ENCODE measurements around the gene UAP1. TPM values are rescaled to one million over a fixed set of nuclear protein-coding genes. Genes with fewer than 3 reads are reported as not detected.
A peak's percentile ranks its signal among the peaks of the same experiment; 100 is the strongest.
"Not testable (repeated sequence)": the region's sequence is repeated elsewhere in the genome, so short reads cannot be mapped to it uniquely, and the experiment has no call there.

The UAP1 gene
- total RNA-seq, 1 experiment from 2014 or later: 168 TPM

DNA sequence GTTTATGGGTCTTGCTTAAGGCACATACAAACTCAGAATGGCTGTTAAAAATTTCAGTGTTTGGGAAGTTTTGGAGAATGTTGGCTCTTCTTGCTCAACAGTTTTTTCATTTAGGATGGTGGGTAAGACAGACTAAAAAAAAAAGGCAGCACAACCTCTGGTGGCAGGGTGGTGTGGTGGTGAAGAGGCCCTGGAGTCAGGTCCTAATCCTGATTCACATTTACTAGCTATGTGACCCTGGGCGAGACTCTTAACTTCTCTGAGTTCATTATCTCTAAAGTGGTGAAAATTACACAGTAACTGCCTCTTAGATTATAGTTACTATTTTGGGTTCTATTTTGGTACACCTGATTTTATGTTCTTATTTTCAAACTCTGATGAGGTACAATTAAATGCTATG is 11.6 kb downstream of the UAP1 start:
- H3K9me3 ChIP-seq (replicated peaks): no peaks in the 10 kb centered on the region; the same call in 1 of the 2 replicates
- no peaks in the 10 kb centered on the region for H3K27me3 ChIP-seq (replicated peaks)
- peaks cover 61% of the 10 kb centered on the region for H3K36me3 ChIP-seq
- no peak overlapping the region for H3K27ac ChIP-seq
- no peaks in the 10 kb centered on the region for H3K4me1 ChIP-seq (replicated peaks)
- DNase-seq (ENCODE audit: low read depth in 1 of 2, low spot score in 2 of 2): no peak
- no peak overlapping the region for H3K4me3 ChIP-seq

DNA sequence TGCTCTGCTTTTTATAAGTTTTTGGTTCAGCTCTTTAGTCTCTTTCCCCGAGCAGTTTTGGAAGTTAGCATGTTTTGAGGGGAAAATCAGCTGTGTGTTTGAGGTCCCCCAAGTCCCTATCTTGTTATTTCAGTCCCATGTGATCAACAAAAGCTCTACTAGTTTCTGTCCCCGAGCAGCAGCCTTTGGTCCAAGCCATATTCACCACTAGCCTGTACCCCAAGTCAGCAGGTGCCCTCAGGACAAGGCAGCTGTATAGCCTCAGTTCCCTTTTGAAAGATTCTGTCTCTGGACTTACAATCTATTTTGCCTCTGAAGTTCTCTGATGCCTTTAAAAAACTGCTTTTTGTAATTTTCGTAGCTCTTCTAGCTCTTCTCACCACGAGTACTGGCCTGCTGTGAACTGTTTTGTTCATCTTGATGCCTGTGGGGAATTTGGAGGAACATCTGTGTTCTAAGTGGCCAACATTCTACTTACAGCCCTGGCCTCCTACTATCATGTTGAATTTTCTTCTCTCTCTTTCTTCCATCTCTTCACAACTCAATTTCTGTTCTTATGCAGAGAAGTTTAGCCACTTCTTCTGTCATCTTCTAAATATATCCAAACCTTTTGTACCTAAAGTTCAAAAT is 16.7 kb downstream of the UAP1 start:
- DNase-seq (ENCODE audit: low read depth in 1 of 2, low spot score in 2 of 2): no peak
- H3K27ac ChIP-seq: no peak overlapping the region
- H3K4me1 ChIP-seq (replicated peaks): no peaks in the 10 kb centered on the region
- H3K9me3 ChIP-seq (replicated peaks): no peaks in the 10 kb centered on the region
- H3K4me3 ChIP-seq: no peak overlapping the region
- no peaks in the 10 kb centered on the region for H3K27me3 ChIP-seq (replicated peaks)
- H3K36me3 ChIP-seq: peaks cover 66% of the 10 kb centered on the region

DNA sequence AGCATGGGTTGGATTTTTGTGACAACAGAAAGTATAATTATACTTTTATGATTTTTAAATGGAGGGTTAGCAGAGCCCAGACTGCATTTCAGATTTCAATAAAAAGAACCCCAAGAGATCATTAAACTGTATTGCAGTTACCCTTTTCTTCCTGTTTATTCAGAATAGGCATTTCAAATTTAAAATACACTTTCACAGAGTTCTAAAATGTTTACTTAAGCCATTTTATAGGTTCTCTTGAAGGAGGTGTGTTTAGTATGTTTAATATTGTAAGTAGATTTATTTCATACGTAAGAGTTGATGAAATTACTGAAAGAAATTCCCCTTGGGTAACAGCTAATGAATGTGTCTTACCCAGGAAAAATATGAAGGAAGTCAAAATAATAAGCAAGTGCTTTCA is 17.4 kb downstream of the UAP1 start:
- Histone ChIP-seq H3K36me3 (peaks cover 72% of the 10 kb centered on the region), H3K4me1 (replicated peaks) (no peaks in the 10 kb centered on the region), H3K27me3 (replicated peaks) (no peaks in the 10 kb centered on the region), H3K9me3 (replicated peaks) (no peaks in the 10 kb centered on the region), H3K4me3 (no peak overlapping the region), H3K27ac (no peak overlapping the region)
- DNase-seq (ENCODE audit: low read depth in 1 of 2, low spot score in 2 of 2): no peak

DNA sequence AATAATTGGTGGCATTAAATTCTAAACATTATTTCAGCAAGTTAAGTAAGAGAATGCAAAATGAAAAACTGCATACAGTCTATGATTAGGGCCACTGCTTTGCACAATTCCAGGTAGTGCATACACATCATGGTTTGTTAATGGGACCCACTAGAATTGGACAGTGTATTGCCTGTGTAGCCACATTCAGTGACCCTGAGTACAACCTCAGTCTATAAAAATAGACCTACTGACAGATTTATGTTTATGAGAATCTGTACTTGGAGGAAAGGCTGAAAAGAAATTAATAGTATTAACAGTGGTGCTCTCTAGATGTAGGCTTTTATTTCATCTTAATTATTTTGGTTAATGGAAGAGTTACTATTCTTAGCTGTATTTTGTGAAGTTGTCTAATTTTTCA is 18.8 kb downstream of the UAP1 start:
- H3K36me3 ChIP-seq: peaks cover 84% of the 10 kb centered on the region
- no peaks in the 10 kb centered on the region for H3K4me1 ChIP-seq (replicated peaks)
- no peak overlapping the region for H3K4me3 ChIP-seq
- no peak overlapping the region for H3K27ac ChIP-seq
- H3K27me3 ChIP-seq (replicated peaks): no peaks in the 10 kb centered on the region
- no peak for DNase-seq (ENCODE audit: low read depth in 1 of 2, low spot score in 2 of 2)
- H3K9me3 ChIP-seq (replicated peaks): no peaks in the 10 kb centered on the region

DNA sequence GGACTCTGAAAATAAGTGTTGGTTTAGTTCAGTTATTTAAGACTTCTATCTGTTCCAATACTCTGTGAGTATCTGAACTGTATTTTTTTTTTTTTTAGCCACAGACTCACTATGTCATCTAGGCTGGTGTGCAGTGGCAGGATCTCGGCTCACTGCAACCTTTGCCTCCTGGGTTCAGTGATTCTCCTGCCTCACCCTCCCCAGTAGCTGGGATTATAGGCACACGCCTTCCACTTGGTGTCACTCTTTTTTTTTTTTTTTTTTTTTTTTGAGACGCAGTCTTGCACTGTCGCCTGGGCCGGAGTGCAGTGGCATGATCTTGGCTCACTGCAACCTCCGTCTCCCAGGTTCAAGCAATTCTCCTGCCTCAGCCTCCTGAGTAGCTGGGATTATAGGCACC is 21.4 kb downstream of the UAP1 start:
- not testable (repeated sequence) for H3K27me3 ChIP-seq (replicated peaks); H3K9me3 ChIP-seq (replicated peaks); H3K27ac ChIP-seq; H3K4me1 ChIP-seq (replicated peaks); DNase-seq (ENCODE audit: low read depth in 1 of 2, low spot score in 2 of 2); H3K4me3 ChIP-seq
- peaks cover 94% of the 10 kb centered on the region for H3K36me3 ChIP-seq

DNA sequence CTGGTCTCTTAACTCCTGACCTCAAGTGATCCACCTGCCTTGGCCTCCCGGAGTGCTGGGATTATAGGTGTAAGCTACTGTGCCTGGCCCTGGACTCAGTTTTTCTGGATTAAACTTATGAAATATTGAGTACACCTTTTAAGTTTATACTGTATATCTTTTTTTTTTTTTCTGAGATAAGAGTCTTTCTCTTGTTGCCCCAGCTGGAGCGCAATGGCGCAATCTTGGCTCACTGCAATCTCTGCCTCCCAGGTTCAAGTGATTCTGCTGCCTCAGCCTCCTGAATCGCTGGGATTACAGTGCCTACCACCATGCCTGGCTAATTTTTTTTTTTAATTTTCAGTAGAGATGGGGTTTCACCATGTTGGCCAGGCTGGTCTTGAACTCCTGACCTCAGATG is 23.6 kb downstream of the UAP1 start:
- H3K27me3 ChIP-seq (replicated peaks); H3K27ac ChIP-seq; H3K4me3 ChIP-seq; H3K4me1 ChIP-seq (replicated peaks); DNase-seq (ENCODE audit: low read depth in 1 of 2, low spot score in 2 of 2); H3K9me3 ChIP-seq (replicated peaks): not testable (repeated sequence)
- peaks cover 88% of the 10 kb centered on the region for H3K36me3 ChIP-seq

DNA sequence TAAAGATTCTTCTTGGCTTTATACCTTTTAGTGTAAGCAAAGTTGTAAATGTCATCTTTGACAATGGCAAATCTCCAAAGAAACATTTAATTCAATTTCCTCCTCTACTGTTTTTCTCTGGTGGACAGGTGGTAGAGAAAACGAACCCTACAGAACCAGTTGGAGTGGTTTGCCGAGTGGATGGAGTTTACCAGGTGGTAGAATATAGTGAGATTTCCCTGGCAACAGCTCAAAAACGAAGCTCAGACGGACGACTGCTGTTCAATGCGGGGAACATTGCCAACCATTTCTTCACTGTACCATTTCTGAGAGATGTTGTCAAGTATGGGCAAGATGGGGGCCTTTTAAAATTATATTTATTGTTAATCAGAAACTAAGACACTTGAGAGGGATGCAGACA is 25.8 kb downstream of the UAP1 start:
- no peak overlapping the region for H3K27ac ChIP-seq
- H3K4me1 ChIP-seq (replicated peaks): no peaks in the 10 kb centered on the region
- H3K9me3 ChIP-seq (replicated peaks): no peaks in the 10 kb centered on the region
- no peak overlapping the region for H3K4me3 ChIP-seq
- no peaks in the 10 kb centered on the region for H3K27me3 ChIP-seq (replicated peaks)
- peaks cover 88% of the 10 kb centered on the region for H3K36me3 ChIP-seq
- DNase-seq (ENCODE audit: low read depth in 1 of 2, low spot score in 2 of 2): no peak

DNA sequence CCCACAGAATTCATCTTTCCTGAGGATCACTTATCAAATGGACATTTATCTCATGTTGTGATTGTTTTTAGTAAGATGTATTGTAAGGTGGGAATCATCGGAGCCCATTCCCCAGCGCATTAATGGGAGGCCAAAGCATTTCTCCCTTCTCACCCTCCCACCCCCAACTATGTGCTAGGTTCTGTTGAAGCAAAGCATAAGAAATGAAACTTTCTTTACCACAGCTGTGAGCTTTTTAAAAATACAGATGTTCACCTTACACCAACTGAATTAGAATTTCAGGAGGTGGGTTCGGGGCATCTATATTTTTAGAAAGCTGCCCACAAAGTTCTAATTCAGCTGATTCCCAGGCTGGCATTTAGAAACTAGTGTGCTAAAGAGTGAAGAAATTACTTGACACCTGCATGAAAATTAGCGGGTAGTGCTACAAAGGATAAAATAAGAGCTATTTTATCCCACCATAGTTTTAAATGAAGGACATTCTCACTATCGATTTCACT is 26.3 kb downstream of the UAP1 start:
- no peak overlapping the region for H3K4me3 ChIP-seq
- DNase-seq (ENCODE audit: low read depth in 1 of 2, low spot score in 2 of 2): no peak
- H3K27me3 ChIP-seq (replicated peaks): no peaks in the 10 kb centered on the region
- H3K4me1 ChIP-seq (replicated peaks): no peaks in the 10 kb centered on the region
- H3K36me3 ChIP-seq: peaks cover 88% of the 10 kb centered on the region
- H3K27ac ChIP-seq: no peak overlapping the region
- H3K9me3 ChIP-seq (replicated peaks): no peaks in the 10 kb centered on the region

DNA sequence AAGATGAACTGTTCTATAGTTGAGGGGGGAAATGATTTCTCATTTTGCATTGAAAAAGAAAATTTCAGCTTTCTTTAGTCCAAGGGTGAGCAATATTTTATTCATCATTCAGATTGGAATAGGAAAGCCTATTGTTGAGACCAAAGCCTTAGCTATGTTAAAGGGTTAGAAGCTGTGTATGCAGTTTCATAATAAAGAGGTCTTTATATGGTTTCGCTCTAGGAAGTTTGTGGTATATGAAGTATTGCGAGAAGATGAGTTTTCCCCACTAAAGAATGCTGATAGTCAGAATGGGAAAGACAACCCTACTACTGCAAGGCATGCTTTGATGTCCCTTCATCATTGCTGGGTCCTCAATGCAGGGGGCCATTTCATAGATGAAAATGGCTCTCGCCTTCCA is 28.6 kb downstream of the UAP1 start:
- Histone ChIP-seq H3K9me3 (replicated peaks) (no peaks in the 10 kb centered on the region), H3K36me3 (peaks cover 87% of the 10 kb centered on the region), H3K4me3 (no peak overlapping the region), H3K27ac (no peak overlapping the region), H3K4me1 (replicated peaks) (no peaks in the 10 kb centered on the region), H3K27me3 (replicated peaks) (no peaks in the 10 kb centered on the region)
- DNase-seq (ENCODE audit: low read depth in 1 of 2, low spot score in 2 of 2): no peak

DNA sequence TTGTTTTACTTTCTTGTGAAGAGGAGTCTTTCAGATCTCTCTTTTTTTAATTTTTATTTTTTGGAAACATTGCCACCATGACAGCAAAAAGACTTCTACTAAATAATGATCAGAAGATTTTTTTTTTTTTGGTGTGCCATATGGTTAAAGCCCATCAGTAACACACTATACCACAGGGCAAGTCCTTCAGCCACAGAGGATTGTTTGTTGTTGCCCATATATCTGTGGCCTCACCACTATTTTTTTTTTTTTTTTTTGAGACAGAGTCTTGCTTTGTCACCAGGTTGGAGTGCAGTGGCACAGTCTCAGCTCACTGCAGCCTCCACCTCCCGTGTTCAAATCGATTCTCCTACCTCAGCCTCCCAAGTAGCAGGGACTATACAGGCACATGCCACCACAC is 29.2 kb downstream of the UAP1 start:
- Histone ChIP-seq H3K4me1 (replicated peaks) (no peaks in the 10 kb centered on the region), H3K36me3 (peaks cover 90% of the 10 kb centered on the region), H3K9me3 (replicated peaks) (no peaks in the 10 kb centered on the region), H3K27me3 (replicated peaks) (no peaks in the 10 kb centered on the region), H3K4me3 (no peak overlapping the region), H3K27ac (no peak overlapping the region)
- DNase-seq (ENCODE audit: low read depth in 1 of 2, low spot score in 2 of 2): no peak

DNA sequence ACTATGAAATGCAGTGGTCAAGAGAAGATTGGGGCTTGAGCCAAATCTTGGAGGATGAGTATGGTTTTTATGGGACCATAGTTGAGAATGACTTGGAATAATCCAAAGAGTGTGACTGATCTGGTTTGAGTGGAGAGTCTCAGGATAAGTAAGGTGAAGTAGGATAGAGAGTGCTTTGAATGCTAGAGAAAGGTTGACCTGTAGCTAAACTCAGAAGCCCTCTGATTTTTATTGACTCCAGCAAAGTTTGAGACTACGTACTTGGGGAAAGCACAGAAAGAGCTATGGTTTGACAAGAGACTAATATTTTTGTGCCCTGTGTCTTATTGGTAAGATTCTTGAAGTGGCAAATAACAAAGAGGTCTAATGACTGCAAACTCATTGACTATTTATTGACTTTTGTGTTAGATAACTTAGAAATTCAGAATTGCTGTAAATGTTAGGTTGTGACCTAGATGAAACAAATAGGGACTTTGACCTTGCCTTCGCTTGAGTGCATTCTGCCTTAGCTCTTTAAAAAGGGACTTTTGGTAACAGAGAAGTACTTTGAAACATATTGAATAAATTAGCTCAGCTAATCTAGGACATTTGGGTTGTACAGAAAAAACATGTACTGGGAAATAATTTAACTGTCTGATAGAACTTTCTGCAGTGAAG is 35.1 kb downstream of the UAP1 start:
- H3K36me3 ChIP-seq: peaks cover 87% of the 10 kb centered on the region
- no peak for DNase-seq (ENCODE audit: low read depth in 1 of 2, low spot score in 2 of 2)
- H3K4me1 ChIP-seq (replicated peaks): no peaks in the 10 kb centered on the region
- H3K27me3 ChIP-seq (replicated peaks): no peaks in the 10 kb centered on the region
- H3K9me3 ChIP-seq (replicated peaks): no peaks in the 10 kb centered on the region
- H3K27ac ChIP-seq: no peak overlapping the region
- H3K4me3 ChIP-seq: no peak overlapping the region

DNA sequence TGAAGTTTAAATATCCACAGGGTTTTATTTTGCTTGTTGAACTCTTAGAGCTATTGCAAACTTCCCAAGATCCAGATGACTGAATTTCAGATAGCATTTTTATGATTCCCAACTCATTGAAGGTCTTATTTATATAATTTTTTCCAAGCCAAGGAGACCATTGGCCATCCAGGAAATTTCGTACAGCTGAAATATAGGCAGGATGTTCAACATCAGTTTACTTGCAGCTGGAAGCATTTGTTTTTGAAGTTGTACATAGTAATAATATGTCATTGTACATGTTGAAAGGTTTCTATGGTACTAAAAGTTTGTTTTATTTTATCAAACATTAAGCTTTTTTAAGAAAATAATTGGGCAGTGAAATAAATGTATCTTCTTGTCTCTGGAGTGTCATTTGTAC is 37.9 kb downstream of the UAP1 start:
- H3K9me3 ChIP-seq (replicated peaks): no peaks in the 10 kb centered on the region
- DNase-seq (ENCODE audit: low read depth in 1 of 2, low spot score in 2 of 2): no peak

DNA sequence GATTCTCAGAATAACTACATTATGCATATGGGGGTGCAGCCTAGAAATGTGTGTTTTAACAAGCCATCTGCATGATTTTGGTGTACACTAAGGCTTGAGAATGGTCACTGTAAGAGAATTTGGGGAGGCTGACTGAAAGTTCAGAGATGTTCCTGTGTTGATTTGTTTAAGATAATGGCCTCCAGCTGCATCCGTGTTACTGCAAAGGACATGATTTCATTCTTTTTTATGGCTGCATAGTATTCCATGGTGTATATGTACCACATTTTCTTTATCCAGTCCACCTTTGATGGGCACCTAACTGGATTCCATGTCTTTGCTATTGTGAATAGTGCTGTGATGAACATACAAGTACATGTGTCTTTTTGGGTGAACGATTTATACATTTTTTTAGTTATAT is 41.6 kb downstream of the UAP1 start:
- not testable (repeated sequence) for H3K27ac ChIP-seq; H3K27me3 ChIP-seq (replicated peaks); H3K9me3 ChIP-seq (replicated peaks); DNase-seq (ENCODE audit: low read depth in 1 of 2, low spot score in 2 of 2); H3K4me3 ChIP-seq
- peaks cover 30% of the 10 kb centered on the region for H3K4me1 ChIP-seq (replicated peaks)
- peaks cover 57% of the 10 kb centered on the region for H3K36me3 ChIP-seq

More for the DNA sequence above, 37.9 kb downstream of the UAP1 start:
- no peaks in the 10 kb centered on the region for H3K27me3 ChIP-seq (replicated peaks)
- H3K36me3 ChIP-seq: peaks cover 84% of the 10 kb centered on the region
- no peak overlapping the region for H3K4me3 ChIP-seq
- no peak overlapping the region for H3K27ac ChIP-seq
- peaks cover 13% of the 10 kb centered on the region for H3K4me1 ChIP-seq (replicated peaks)

DNA sequence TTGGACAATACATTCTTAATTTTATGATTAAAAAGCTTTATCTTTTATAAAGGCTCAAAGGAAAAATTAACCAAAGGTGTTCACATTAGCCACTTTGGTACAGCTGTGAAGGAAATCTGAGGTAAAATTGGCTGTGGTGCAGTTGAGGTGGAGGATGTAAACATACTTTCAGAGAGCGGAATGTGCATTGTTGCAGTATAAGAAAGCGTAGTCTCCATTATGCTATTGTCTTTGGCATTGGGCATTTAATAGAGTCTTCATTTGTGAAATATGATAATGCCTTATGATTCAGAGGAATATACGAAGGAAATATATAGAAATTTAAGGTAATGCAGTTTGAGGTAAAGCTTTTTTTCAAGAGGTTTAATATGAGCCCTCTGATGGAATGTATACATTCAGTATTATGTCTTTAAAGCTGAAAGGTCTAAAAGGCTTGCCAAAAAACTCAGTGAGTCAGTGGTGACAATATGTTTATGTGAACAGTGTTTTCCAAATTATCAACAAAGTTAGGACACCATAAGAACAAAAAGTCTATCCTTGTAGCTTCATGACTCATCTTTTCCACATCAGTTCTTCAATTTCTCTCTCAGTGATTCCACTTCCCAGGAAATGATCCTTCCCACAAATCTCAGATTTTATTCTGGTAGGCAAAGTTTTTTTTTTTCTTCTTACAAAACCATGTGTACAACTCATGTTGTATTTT is 43.9 kb downstream of the UAP1 start:
- peak overlapping the region; percentile 45 for H3K27ac ChIP-seq
- H3K36me3 ChIP-seq: peaks cover 39% of the 10 kb centered on the region
- DNase-seq (ENCODE audit: low read depth in 1 of 2, low spot score in 2 of 2): peak in 1 of 2 experiments; percentile 86
- no peaks in the 10 kb centered on the region for H3K9me3 ChIP-seq (replicated peaks)
- H3K27me3 ChIP-seq (replicated peaks): no peaks in the 10 kb centered on the region
- H3K4me3 ChIP-seq: no peak overlapping the region
- peaks cover 30% of the 10 kb centered on the region for H3K4me1 ChIP-seq (replicated peaks)
